DOHH2 (cell line): ENCODE data around the gene TM4SF5.

Experiments
- H3F3A ChIP-seq: fragments of 200-600 bp; sonication (generic), shearing (Covaris generic); 2 replicates; pipeline ENCODE4 v1.6.0; 2016; ENCODE audit warnings: antibody characterized with exemption, mild to moderate bottlenecking; ENCODE audit not compliant: control insufficient read depth, insufficient read depth
- H3K27ac ChIP-seq: fragments of 200-600 bp; sonication (generic); 2 replicates; pipeline ENCODE4 v1.5.1; 2014; ENCODE audit warnings: low read depth, mild to moderate bottlenecking, low read length, moderate library complexity
- H3K27me3 ChIP-seq: fragments of 200-600 bp; sonication (generic); 2 replicates; pipeline ENCODE4 v1.6.1; 2014; ENCODE audit warnings: mild to moderate bottlenecking, low read length, mixed read lengths; ENCODE audit not compliant: control insufficient read depth
- H3K36me3 ChIP-seq: fragments of 200-600 bp; sonication (generic); 2 replicates; pipeline ENCODE4 v1.6.1; 2014; ENCODE audit warnings: mild to moderate bottlenecking, low read length, moderate library complexity, mixed read lengths; ENCODE audit not compliant: control insufficient read depth
- H3K4me1 ChIP-seq: fragments of 200-600 bp; sonication (generic); 2 replicates; pipeline ENCODE4 v1.6.1; 2014; ENCODE audit warnings: mild to moderate bottlenecking, low read length, mixed read lengths; ENCODE audit not compliant: control insufficient read depth
- H3K4me2 ChIP-seq: fragments of 200-600 bp; sonication (generic); 2 replicates; pipeline ENCODE4 v1.6.0; 2014; ENCODE audit warnings: mild to moderate bottlenecking, low read length, moderate library complexity
- H3K4me3 ChIP-seq: fragments of 200-600 bp; sonication (generic); 2 replicates; pipeline ENCODE4 v1.5.1; 2014; ENCODE audit warnings: mild to moderate bottlenecking, low read length, mixed read lengths
- H3K79me2 ChIP-seq: fragments of 200-600 bp; sonication (generic); 2 replicates; pipeline ENCODE4 v1.6.1; 2014; ENCODE audit warnings: mild to moderate bottlenecking, low read length, mixed read lengths; ENCODE audit not compliant: control insufficient read depth
- H3K9me2 ChIP-seq: fragments of 200-600 bp; sonication (generic); replicated peaks from 2 replicates; pipeline ENCODE4 v1.6.1; 2014; ENCODE audit warnings: mild to moderate bottlenecking, low read length, mixed read lengths; ENCODE audit not compliant: control insufficient read depth
- H3K9me3 ChIP-seq: fragments of 200-600 bp; sonication (generic); 2 replicates; pipeline ENCODE4 v1.6.1; 2014; ENCODE audit warnings: antibody characterized with exemption, low read length, mixed read lengths; ENCODE audit not compliant: control insufficient read depth, insufficient read depth
- H4K20me1 ChIP-seq: fragments of 200-600 bp; sonication (generic); 2 replicates; pipeline ENCODE4 v1.6.0; 2014; ENCODE audit warnings: low read depth, mild to moderate bottlenecking, antibody characterized with exemption, low read length, moderate library complexity; ENCODE audit not compliant: control insufficient read depth, insufficient read depth
- CTCF ChIP-seq: fragments of 200-600 bp; sonication (generic); IDR thresholded peaks from one replicate; pipeline ENCODE4 v1.5.1; 2014; ENCODE audit warnings: antibody characterized with exemption, mild to moderate bottlenecking, low read depth, low read length; ENCODE audit not compliant: poor library complexity, severe bottlenecking
- EZH2phosphoT487 ChIP-seq: fragments of 200-600 bp; sonication (generic); IDR thresholded peaks from 2 replicates; pipeline ENCODE4 v1.6.1; 2017; ENCODE audit warnings: borderline replicate concordance, mild to moderate bottlenecking, antibody characterized with exemption, low read length, moderate library complexity, mixed read lengths

The TM4SF5 gene

GRCh38 chr17:4739122-4740024 is 32.3 kb upstream of the TM4SF5 start, which contains the start of the genes CXCL16 and ZMYND15:
CXCL16 (minus strand) TSS chr17:4739928; CDS start chr17:4739339, 589 bp downstream.
ZMYND15 (plus strand) TSS chr17:4739833; CDS start chr17:4740549, 716 bp downstream.
- H3K9me2 ChIP-seq, result no peaks in the 10 kb centered on the region
- H3K36me3 ChIP-seq, result no peaks in the 10 kb centered on the region
- peak within 1 kb of the TSS; percentile 74 for H3K4me2 ChIP-seq
- peaks cover 22% of the 10 kb centered on the region for H3K4me1 ChIP-seq
- peak within 1 kb of the TSS; percentile 62 for H3K4me3 ChIP-seq
- H3K79me2 ChIP-seq, result no peaks in the 10 kb centered on the region
- H3F3A ChIP-seq, result 0 out of 2 replicates have a peak, but pooled peaks cover 2% of the 10 kb centered on the region
- H4K20me1 ChIP-seq, result no peaks in the 10 kb centered on the region; the same call in 1 of the 2 replicates
- TF ChIP-seq CTCF, result no peak
- peak; percentile 71; the same call in 1 of the 2 replicates for TF ChIP-seq EZH2phosphoT487
- no peaks in the 10 kb centered on the region for H3K9me3 ChIP-seq
- no peak within 1 kb of the TSS for H3K27ac ChIP-seq
- H3K27me3 ChIP-seq, result peaks cover 35% of the 10 kb centered on the region

GRCh38 chr17:4740025-4740351 is 31.7 kb upstream of the TM4SF5 start:
- 0 out of 2 replicates have a peak, but pooled peaks cover 2% of the 10 kb centered on the region for H3F3A ChIP-seq
- H3K9me3 ChIP-seq, result no peaks in the 10 kb centered on the region
- peak overlapping the region; percentile 62 for H3K4me3 ChIP-seq
- H4K20me1 ChIP-seq, result no peaks in the 10 kb centered on the region; the same call in 1 of the 2 replicates
- H3K36me3 ChIP-seq, result no peaks in the 10 kb centered on the region
- H3K4me1 ChIP-seq, result peaks cover 22% of the 10 kb centered on the region
- H3K4me2 ChIP-seq, result peak overlapping the region; percentile 74
- peaks cover 35% of the 10 kb centered on the region for H3K27me3 ChIP-seq
- TF ChIP-seq EZH2phosphoT487, result no peak; the same call in 1 of the 2 replicates
- no peak for TF ChIP-seq CTCF
- no peak overlapping the region for H3K27ac ChIP-seq
- no peaks in the 10 kb centered on the region for H3K9me2 ChIP-seq
- H3K79me2 ChIP-seq, result no peaks in the 10 kb centered on the region

GRCh38 chr17:4740584-4740983 is 31.1 kb upstream of the TM4SF5 start:
- Histone ChIP-seq H3K4me2 (no peak overlapping the region), H4K20me1 (no peaks in the 10 kb centered on the region; the same call in 1 of the 2 replicates), H3K36me3 (no peaks in the 10 kb centered on the region), H3K27me3 (peaks cover 35% of the 10 kb centered on the region), H3K9me2 (no peaks in the 10 kb centered on the region), H3K79me2 (no peaks in the 10 kb centered on the region), H3K4me1 (peaks cover 22% of the 10 kb centered on the region), H3F3A (0 out of 2 replicates have a peak, but pooled peaks cover 2% of the 10 kb centered on the region), H3K9me3 (no peaks in the 10 kb centered on the region), H3K27ac (no peak overlapping the region), H3K4me3 (no peak overlapping the region)
- no peak for TF ChIP-seq CTCF
- no peak for TF ChIP-seq EZH2phosphoT487
